HG03139 (cell line): ENCODE results near the gene PHOX2A.

Experiments
- ATAC-seq: cut with Tn5 transposase; IDR thresholded peaks from one replicate; pipeline ENCODE4 v1.9.1; 2021; ENCODE audit not compliant: unreplicated experiment

Gene PHOX2A

DNA sequence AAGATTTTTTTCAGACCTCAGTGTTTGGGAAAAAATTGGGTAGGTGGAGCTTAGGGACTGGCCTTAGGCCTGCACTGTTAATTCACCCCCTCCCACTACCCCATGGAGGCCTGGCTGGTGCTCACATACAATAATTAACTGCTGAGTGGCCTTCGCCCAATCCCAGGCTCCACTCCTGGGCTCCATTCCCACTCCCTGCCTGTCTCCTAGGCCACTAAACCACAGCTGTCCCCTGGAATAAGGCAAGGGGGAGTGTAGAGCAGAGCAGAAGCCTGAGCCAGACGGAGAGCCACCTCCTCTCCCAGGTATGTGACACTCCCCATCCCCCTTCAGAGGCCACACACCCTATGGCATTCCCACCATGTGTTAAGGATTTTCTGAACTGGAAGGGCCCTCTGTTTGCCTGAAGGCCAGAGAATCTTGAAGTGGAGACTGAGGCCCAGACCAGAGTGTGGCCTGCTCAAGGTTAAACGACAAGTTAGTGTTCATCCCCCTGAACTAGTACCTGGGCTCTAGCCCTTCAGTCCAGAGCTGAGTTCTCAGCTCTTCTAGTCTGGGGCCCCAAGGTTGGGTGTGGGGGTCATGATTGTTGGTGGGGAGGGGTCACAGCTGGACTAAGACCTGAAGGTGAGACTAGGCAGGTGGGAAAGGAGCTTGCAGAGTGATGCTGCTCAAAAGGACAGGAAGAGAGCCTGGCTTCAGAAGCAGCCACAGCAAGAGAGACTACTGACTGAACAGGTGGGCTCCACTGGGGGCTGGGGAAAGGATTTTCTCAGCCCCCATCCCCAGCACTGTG is 54.3 kb downstream of the PHOX2A start:
- ATAC-seq = no peak
